C4-2B (cell line): ENCODE results near the gene SHISA9.

Experiments
- ZFX ChIP-seq: fragments of 450-650 bp; IDR thresholded peaks from 2 replicates; pipeline ENCODE4 v1.6.1; 2017
- TF ChIP-seq, protein P1 (sequence below): fragments of 450-650 bp; conservative IDR thresholded peaks from 2 replicates; pipeline ENCODE4 v1.5.1; 2017; ENCODE audit warnings: mild to moderate bottlenecking

DNA sequence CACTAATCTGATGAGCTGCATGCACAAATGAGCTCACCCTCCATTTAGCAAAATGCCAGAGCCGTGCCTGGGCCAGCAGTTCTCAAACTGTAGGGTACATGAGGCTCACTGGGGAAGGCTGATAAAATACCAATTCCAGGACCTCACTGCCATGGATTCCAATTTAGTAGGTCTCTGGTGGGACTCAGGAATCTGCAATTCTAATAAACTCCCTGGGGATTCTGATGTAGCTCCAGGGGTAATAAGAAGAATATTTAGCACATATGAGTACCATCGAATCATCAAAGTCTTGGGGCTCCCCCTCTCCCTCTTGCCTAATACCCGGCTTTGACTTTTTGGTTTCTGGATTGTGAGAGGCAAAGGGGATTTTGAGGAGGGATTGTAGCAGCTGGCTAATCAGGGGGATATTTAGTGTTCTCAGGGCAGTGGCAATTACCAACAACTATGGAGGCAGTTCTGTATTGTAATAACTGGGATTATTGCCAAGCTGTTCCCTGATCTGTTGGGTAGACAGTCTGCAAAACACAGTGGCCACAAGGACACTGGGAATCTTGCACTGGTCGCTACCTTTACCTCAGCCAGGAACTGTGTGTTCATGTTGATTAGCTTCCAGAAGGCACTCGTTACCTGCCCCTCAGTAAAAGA, 140.4 kb downstream of the SHISA9 start:
- TF ChIP-seq, protein P1, sequence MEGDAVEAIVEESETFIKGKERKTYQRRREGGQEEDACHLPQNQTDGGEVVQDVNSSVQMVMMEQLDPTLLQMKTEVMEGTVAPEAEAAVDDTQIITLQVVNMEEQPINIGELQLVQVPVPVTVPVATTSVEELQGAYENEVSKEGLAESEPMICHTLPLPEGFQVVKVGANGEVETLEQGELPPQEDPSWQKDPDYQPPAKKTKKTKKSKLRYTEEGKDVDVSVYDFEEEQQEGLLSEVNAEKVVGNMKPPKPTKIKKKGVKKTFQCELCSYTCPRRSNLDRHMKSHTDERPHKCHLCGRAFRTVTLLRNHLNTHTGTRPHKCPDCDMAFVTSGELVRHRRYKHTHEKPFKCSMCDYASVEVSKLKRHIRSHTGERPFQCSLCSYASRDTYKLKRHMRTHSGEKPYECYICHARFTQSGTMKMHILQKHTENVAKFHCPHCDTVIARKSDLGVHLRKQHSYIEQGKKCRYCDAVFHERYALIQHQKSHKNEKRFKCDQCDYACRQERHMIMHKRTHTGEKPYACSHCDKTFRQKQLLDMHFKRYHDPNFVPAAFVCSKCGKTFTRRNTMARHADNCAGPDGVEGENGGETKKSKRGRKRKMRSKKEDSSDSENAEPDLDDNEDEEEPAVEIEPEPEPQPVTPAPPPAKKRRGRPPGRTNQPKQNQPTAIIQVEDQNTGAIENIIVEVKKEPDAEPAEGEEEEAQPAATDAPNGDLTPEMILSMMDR, result no peak
- no peak for TF ChIP-seq ZFX
